Subcutaneous adipose tissue (tissue), 4 donors: ENCODE results near the gene RASSF5. TPM values are rescaled to one million over a fixed set of nuclear protein-coding genes. Genes with fewer than 3 reads are reported as not detected.

ENCODE experiments used
- total RNA-seq, 4 donors: library from RNA; depleted of rRNA; stranded (reverse); fragments of >200 nt; gene quantifications; one replicate each; pipeline ENCODE4 v1.1.0, GENCODE V29; 2016
- TF ChIP-seq, protein P1 (sequence below): fragments of 450-650 bp; IDR thresholded peaks from one replicate; pipeline ENCODE4 v1.5.1; 2016; ENCODE audit warnings: low read depth, mild to moderate bottlenecking, control low read depth, antibody characterized with exemption, moderate library complexity

The RASSF5 gene
- total RNA-seq, 4 donors from 2014 or later = 5.2 to 17.3 (median 9.0) TPM

DNA sequence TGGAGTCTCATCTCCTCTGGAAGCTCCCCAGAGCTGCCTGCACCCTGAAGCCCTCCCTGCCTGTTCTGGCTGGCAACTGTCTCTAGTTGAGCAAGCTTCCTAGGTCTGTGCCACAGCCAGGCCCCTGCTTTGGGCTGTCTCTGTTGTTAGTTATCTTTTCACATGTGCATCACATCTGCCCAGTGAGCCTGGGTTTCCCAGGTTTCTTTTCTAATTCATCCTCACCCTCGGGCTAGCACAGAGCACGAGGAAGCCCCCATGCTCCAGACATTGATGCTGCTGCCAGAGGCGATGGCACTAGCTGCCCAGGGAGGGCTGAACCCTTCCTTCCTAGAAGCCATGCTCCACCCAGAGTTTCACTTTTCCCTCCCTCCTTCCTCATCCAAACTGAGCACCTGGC is 27.2 kb downstream of the RASSF5 start:
- TF ChIP-seq, protein P1, sequence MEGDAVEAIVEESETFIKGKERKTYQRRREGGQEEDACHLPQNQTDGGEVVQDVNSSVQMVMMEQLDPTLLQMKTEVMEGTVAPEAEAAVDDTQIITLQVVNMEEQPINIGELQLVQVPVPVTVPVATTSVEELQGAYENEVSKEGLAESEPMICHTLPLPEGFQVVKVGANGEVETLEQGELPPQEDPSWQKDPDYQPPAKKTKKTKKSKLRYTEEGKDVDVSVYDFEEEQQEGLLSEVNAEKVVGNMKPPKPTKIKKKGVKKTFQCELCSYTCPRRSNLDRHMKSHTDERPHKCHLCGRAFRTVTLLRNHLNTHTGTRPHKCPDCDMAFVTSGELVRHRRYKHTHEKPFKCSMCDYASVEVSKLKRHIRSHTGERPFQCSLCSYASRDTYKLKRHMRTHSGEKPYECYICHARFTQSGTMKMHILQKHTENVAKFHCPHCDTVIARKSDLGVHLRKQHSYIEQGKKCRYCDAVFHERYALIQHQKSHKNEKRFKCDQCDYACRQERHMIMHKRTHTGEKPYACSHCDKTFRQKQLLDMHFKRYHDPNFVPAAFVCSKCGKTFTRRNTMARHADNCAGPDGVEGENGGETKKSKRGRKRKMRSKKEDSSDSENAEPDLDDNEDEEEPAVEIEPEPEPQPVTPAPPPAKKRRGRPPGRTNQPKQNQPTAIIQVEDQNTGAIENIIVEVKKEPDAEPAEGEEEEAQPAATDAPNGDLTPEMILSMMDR = no peak

GRCh38 chr1:206535853-206536188 is 28.5 kb downstream of the RASSF5 start:
- TF ChIP-seq, protein P1 = no peak

DNA sequence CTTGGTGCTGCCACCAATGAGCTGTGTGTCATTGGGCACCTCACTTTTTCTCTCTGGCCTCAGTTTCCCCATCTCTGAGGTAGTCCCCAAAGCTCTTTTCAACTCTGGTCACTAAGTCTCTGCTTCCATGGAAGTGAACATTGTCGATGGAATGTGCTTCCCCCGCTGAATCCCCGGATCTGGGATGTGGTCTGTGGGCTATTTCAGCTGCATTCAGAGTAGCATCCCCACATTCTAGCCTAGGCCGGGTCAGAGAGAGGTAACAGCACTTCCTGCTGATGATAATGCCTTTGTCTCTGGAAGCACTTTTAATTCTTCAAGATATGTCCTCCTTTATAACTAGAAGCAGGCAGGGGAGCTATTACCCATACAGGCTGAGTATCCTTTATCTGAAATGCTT is 29.8 kb downstream of the RASSF5 start:
- TF ChIP-seq, protein P1 = no peak

DNA sequence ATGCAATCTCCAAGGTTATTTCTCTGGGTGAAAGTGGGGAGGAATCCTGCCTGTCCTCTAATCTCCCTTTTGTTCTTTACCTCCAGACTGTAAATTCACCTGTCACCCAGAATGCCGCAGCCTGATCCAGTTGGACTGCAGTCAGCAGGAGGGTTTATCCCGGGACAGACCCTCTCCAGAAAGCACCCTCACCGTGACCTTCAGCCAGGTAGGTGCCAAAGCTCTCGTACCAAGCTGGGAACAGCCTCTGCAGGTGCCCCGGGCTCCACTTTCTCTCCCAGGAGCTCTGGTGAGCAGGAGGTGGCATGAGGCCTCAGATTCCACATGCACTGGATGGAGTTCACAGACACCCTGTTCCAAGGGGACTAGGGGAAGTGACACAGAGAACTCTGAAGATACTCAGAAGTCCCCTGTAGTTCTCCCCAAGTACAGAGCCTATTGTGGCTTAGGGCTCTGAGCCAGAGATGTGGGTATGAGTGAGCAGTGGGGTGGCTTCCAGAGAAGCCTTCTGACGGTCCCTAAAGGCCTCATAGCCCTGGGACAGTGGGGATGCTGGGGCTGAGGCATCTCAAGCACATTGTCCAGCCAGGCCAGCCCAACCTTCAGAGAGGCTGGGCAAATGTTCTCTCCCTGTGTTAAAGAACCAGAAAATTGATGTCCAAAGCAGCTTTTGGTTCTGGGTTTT is 30.9 kb downstream of the RASSF5 start:
- TF ChIP-seq, protein P1 = no peak

DNA sequence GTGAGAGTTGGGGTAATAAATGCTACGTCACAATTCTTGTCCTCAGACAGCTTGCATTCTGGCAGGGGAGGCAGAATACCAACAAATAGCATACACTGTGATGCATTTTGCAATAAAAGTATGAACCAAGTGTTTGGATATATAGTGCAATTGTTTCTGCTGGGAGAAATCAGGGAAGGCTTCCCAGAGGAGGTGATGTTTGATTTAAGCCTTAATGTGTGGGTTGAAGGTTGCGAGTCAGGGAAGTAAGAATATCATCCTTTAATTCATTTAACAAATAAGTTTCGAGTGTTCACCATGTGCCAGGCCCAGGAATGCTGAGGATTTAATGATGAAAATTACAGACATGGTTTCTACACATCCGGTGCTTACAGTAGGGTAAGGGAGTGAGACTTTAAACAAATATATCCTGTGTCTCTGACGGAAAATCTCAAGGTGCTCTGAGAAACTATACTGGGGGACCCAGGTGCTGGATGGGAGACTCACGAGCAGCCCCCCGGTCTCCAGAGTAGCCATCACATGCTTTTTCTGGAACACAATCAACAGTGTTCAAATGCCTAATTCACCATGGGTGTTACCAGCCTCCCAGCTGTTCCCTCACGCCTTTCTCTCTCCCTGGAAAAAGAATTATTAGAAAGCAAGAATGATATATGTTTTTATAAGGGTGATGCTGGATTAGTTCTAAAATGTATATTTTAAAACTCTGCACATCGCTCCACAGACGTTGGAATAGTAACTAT is 31.7 kb downstream of the RASSF5 start:
- TF ChIP-seq, protein P1 = no peak

- TF ChIP-seq, protein P1 = no peak
Observed at GRCh38 chr1:206540044-206540780, 32.9 kb downstream of the RASSF5 start.

DNA sequence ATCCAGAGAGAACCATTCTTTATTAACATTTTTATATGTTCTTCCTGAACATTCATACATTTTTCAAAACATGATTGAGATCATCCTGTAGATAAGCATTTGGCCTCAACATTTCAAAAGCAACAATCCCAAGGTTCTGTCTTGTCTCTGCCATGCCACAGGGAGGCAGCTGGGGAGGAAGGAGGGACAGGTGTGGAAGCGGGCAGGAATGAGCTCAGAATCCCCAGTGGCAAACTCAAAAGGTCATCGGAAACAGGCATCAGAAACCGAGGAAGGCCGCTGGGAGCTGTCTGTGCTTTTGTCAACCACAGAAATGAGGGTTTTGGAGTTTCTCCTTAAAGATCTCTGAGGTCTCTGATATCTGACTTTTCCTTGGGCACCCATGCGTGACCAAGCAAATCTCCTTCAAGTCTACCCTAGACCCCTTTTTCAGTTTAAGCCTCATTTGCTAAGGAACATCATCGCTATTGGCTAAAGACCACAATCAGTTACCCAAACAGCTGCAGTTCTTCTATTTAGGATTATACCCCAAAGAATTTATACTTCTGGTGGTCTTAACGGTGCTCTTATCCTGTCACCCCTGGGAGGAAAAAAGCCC is 34.0 kb downstream of the RASSF5 start:
- TF ChIP-seq, protein P1 = no peak
